Inflammatory macrophage (primary cell): ENCODE data around the gene RAB7A.

ENCODE experiments used
- DNase-seq, 2 donors: peaks; one replicate each; pipeline ENCODE4 v3.0.0-alpha.2; 2020 to 2022

The RAB7A gene

GRCh38 chr3:128794067-128794768, 68.2 kb downstream of the RAB7A start:
- DNase-seq = peak; percentile 76 to 84

DNA sequence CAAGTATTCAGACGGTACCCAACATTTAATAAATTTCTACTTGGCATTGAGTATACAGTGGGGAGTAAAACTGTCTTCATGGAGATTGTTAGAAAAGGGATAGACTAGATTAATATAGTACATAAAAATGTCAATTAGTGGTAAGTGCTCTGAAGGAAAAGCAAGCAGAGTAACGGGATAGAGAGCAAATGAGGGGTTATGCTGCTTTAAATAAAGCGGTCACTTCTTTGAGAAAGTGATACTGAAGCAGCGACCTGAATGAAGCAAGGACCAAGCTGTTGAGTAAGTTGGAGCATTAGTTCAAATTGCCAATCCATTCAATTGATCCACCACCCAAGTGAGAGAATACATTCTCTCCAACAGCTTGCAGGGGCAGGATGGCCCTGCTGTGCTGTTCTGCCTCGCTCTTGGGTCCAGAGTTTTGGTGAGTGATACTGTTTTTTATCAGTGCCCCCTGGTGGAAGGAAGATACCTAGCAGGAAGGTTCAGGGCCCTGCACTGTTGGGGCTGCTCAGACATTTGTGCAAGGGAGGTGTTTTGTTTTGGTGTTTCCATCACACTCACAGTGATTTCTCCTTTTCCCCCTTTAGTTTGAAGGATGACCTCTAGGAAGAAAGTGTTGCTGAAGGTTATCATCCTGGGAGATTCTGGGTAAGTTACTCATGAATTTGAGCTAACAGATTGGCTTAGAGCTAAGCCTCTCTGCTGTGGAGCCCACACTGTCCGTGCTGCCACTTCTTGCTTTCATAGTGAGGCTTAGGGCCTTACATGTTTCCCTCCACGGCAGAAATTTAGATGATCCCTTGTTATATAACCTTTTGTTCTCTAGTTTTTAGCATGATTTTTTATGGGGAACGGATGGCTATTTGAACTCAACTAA, 69.0 kb downstream of the RAB7A start:
- peak; percentile 58 for DNase-seq

DNA sequence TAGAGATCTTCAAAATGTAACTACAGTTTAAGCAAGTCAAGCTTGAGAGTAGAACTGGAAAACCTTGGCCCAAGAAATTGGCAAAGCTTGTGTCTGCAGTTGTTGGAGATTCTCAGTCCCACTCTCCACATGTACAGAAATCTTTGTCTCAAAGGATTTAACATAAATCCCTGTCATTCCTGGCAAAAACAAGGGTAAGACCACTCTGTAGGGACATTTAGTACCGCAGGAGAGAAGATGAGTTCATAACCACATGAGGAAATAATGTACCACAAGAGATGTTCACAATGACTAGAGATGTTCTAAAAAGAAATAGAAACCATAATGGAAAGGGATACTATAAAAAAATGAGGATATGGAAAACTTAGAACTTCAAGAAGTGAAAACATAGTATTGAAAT, 73.7 kb downstream of the RAB7A start:
- no peak for DNase-seq

DNA sequence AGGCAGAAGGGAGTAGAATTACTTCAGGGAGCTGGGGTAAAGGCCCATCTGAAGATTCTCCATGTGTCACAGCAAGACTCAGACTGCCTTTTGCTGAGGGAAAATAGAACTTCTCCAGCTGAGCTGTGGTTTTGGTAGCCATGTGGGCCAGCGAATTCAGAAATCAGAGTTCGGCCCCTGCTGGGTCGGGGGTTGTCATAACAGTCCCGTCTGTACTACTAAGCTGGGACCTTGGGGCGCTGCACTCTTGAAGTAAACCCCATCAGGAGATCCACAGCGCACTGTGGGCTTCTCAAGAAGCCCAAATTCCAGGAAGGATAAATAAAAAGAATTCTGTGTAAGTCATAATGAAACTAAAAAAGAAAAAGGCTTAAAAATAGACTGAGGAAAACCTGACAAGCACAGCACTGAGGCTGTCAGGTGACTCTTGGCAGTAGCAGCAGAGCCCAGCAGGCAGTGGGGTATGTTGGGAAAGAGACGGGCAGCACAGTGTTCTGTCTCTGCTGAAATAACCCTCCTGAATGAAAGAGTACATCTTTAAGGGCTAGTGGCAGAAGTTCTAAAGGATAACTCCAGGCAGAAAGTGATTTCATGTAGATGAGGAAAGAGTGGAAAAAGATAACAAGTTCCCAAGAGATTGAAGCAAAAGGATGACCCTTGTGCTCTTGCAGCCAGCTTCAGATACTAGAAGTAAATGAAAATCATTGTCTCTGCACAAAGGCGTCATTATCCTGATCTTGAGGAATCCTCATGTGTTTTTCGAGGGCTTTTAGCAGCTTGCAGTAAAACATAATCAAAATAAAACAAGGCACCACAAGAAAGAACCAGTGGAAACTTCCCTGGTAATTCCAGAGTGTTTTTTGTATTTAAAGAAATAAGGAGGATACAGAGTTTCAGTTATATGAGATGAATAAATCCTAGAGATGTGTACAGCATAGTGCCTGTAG, 74.5 kb downstream of the RAB7A start:
- DNase-seq = peak in 1 of 2 donors; percentile 17

GRCh38 chr3:128801779-128802380, 75.9 kb downstream of the RAB7A start:
- peak in 1 of 2 donors; percentile 62 for DNase-seq

DNA sequence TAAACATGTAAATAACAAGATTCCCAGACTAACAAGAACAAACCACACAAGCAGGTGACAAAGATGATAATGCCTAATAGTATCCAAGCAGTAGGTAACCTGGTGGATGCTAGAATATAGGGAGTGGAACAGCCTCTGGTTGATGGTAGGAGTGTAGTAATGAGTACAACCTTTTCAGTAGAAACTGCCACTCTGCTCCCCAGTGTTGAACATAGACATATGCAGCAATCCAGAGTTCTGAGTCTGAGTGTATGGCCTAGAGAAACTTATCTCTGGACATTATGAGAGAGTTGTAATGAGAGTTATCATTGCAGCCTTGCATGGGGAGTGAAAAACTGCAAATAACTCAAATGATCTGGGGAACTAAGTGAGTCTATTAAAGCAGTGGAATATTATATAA, 77.3 kb downstream of the RAB7A start:
- DNase-seq = no peak

DNA sequence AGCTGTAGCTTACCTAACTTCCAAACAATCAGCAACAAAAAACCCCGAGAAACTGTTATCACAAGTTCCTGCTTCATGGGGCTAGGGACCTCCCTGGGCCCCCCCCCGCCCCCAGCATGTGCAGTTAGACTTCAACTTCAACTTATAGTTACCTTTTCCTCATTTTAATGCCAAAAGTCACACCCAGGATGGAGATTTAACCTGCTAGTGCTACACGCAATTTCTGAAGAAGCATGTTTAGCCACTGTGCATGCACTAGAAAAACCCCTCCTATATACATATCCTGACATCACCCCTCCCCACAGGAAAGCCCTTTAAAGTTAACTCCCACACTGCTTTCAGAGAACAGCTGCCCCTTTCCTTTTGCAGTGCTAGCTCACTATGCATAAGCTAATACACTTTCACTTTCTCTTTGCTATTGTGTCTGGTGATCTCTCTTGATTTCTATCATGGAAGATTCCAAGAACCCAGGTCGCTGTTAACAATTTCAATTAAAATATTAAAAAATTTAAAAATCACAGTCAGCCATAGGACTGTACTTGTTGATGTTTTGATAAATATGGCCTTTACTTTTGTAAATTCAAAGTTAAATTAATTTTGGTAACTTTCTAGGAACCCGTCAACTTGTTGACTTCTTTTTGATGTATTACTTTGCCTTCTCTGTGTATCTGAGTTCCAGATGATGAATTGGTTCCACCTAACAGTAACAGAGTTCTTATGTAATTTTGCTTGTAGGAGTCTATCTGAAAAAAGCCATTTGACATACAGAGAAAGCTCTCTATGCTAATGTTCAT, 78.2 kb downstream of the RAB7A start:
- DNase-seq = peak; percentile 57 to 59

DNA sequence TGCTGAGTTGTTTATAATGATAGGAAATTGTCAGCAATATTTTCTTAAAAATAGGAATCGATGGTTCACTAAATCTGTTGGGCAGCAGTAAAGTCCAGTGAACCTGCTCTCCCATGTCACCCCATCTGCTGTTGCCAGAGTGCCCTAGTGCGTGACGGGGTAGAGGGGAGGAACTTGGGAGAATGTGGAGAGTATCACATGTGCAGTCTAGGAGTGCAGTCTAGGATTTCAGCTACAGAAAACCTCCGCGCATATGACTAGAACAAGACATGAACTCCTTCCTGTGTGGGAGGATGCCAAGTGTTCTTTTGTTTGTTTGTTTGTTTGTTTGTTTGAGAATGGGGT, 78.8 kb downstream of the RAB7A start:
- DNase-seq = peak; percentile 52 to 83

GRCh38 chr3:128805772-128806171, 79.8 kb downstream of the RAB7A start:
- DNase-seq = peak; percentile 86 to 92

DNA sequence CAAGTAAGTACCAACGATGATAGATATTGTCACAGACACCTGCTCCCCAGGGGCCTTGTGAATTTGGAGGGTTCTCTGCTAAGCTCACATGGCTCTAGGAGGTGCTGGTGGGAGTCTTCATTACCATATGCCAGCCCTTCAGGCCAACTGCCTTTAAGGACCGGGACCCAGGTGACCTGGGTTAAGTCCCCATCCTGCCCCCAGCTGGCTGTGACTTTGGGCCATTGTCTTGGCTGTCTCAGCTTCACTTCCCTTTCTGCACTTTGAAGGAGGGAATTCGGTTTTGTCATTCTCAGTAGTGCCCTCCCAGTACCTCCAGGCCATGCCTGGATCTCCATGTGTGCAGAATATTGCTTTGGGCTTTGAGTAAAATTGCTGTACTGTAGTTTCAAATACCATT, 80.6 kb downstream of the RAB7A start:
- peak in 1 of 2 donors; percentile 48 for DNase-seq

DNA sequence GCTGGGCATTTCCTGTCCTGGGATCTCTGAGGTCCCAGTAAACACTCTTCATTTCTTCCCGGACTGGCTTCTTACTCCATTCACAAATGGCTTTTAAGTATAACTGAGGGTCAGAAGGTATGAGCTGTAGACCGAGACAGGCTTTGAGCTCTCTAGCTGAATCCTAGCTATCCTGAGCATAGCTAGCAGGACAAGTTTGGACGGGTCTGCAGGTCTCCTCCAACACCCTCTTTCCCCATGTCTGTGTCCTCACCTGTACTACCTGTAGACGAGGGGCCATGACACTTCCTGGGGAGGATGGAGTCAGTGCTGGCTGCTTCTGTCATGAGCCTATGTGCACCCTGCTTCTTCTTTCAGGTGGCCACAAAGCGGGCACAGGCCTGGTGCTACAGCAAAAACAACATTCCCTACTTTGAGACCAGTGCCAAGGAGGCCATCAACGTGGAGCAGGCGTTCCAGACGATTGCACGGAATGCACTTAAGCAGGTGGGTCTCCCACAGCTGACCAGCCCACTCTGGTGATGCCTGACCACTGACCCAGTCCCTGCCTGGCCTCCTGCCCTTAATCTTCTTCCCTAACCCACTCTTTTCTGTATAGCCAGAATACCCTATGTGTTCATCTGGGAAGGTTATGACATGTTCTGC, 81.3 kb downstream of the RAB7A start:
- DNase-seq = no peak

DNA sequence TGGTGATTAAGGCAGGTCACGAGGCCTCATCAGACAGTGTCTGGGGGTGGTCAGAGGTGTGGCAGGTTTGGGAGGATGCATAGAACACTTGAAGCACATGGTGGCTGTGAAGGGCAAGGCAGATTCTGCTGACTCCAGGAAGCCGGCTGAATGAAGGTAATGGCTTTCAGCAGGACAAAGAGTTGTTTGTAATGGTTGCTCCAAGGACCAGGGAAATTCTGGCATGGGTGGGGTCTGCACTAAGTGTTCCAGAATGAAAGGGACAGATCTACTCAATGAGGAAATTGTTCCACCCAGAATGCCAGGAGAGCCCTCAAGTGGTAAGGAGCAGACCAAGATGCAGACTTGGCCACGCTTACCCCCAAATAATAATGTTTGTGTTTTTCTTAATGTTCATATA, 82.7 kb downstream of the RAB7A start:
- DNase-seq = no peak

DNA sequence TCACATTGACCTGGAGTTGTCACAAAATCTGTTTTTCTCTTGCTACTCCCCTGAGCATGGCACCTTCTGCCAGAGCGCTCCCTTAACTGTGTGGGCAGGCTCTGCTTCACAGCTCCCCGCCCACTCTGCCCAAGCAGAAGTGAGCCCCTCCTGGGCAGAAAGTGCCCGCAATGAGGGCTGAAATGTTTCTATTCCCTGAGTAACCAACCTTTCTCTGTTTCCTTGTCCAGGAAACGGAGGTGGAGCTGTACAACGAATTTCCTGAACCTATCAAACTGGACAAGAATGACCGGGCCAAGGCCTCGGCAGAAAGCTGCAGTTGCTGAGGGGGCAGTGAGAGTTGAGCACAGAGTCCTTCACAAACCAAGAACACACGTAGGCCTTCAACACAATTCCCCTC, 87.1 kb downstream of the RAB7A start:
- peak; percentile 54 to 72 for DNase-seq

DNA sequence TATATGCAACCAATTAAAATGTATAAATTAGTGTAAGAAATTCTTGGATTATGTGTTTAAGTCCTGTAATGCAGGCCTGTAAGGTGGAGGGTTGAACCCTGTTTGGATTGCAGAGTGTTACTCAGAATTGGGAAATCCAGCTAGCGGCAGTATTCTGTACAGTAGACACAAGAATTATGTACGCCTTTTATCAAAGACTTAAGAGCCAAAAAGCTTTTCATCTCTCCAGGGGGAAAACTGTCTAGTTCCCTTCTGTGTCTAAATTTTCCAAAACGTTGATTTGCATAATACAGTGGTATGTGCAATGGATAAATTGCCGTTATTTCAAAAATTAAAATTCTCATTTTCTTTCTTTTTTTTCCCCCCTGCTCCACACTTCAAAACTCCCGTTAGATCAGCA, 88.1 kb downstream of the RAB7A start:
- DNase-seq = peak in 1 of 2 donors; percentile 51

DNA sequence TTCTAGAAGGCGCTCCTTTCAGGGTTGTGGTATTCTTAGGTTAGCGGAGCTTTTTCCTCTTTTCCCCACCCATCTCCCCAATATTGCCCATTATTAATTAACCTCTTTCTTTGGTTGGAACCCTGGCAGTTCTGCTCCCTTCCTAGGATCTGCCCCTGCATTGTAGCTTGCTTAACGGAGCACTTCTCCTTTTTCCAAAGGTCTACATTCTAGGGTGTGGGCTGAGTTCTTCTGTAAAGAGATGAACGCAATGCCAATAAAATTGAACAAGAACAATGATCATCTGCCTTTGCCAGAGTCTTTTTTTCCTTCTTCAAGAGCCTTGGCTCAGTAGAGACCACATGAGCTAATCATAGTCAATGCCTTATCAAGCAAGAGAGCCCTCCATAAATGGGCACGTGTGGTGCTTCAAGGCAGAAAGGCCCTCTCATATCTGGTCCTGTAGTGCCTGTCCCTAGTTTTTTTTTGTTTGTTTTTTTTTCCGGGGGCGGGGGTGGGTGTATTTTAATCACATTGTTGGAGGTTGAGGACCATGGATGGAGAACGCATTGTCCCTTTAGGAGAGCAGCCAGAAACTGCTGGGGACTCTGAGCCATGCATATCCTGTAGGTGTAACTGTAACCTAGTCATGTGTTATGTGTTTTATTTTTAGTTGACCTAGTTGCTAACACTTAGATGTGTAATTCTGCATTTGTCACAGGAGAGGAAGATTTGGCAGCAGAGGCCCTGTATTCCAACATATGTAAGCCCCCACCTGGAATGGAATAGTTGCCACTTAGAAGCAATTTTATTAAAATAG, 88.7 kb downstream of the RAB7A start:
- DNase-seq = peak; percentile 80 to 84

- no peak for DNase-seq
These were observed 89.5 kb downstream of the RAB7A start for GRCh38 chr3:128815318-128816064.

GRCh38 chr3:128818186-128818787, 92.3 kb downstream of the RAB7A start:
- DNase-seq = no peak

- DNase-seq = no peak
These were observed 94.4 kb downstream of the RAB7A start for GRCh38 chr3:128820252-128820839.

DNA sequence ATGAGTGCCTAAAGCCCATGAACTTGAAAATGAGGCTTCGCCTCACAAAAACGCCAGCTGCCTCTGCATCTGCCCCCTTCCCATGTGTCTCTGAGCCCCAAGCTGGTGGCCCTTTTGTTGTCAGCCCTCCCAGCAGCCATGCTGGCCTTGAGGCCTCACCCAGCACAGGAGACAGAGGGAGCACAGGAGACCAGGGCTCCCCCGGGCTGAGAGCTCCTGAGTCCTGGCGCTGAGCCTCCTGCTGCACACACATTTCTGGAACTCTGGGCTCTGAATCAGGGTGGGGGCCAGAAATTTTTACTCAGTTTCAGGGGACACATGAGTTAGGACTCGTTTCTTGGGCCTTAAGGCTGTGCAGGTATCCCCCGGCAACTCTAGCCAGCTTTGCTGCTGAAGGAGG, 97.0 kb downstream of the RAB7A start:
- DNase-seq = no peak
